HG03045 (cell line): Measurements from ENCODE around the gene WDR77.

Experiments used
- ATAC-seq: cut with Tn5 transposase; IDR thresholded peaks from one replicate; pipeline ENCODE4 v1.9.1; 2021; ENCODE audit warnings: mild to moderate bottlenecking, moderate library complexity; ENCODE audit not compliant: unreplicated experiment

Gene WDR77

GRCh38 chr1:111470596-111470995, 21.5 kb upstream of the WDR77 start:
- no peak for ATAC-seq

GRCh38 chr1:111469539-111469938, 20.5 kb upstream of the WDR77 start:
- ATAC-seq, result no peak

GRCh38 chr1:111468717-111469100, 19.7 kb upstream of the WDR77 start:
- no peak for ATAC-seq

- ATAC-seq, result no peak
Observed at GRCh38 chr1:111467865-111468716, 19.0 kb upstream of the WDR77 start.

- no peak for ATAC-seq
Observed at GRCh38 chr1:111466480-111466879, 17.4 kb upstream of the WDR77 start.

GRCh38 chr1:111465754-111466153, 16.7 kb upstream of the WDR77 start:
- ATAC-seq, result no peak

GRCh38 chr1:111463029-111463683, 14.1 kb upstream of the WDR77 start:
- no peak for ATAC-seq

GRCh38 chr1:111462370-111463028, 13.4 kb upstream of the WDR77 start:
- ATAC-seq, result no peak

- no peak for ATAC-seq
Observed at GRCh38 chr1:111461765-111462164, 12.7 kb upstream of the WDR77 start.

- ATAC-seq, result no peak
Observed at GRCh38 chr1:111455642-111456031, 6.6 kb upstream of the WDR77 start.

- no peak for ATAC-seq
Observed at GRCh38 chr1:111454859-111455641, 6.0 kb upstream of the WDR77 start.

- ATAC-seq, result no peak
Observed at GRCh38 chr1:111453706-111454105, 4.7 kb upstream of the WDR77 start.

GRCh38 chr1:111452581-111452980, 3.5 kb upstream of the WDR77 start:
- ATAC-seq, result no peak

- ATAC-seq, result no peak
Observed at GRCh38 chr1:111450185-111450584, 1.1 kb upstream of the WDR77 start.

- no peak for ATAC-seq
Observed at GRCh38 chr1:111449703-111450017, 604 bp upstream of the WDR77 start.

- no peak for ATAC-seq
Observed at GRCh38 chr1:111448482-111448917, 556 bp downstream of the WDR77 start.

GRCh38 chr1:111446967-111447892, 1.8 kb downstream of the WDR77 start:
- no peak for ATAC-seq

GRCh38 chr1:111446546-111446945, 2.5 kb downstream of the WDR77 start:
- ATAC-seq, result no peak

GRCh38 chr1:111444031-111444430, 5.0 kb downstream of the WDR77 start:
- ATAC-seq, result no peak

GRCh38 chr1:111442457-111442856, 6.6 kb downstream of the WDR77 start:
- ATAC-seq, result no peak
